ENCODE measurements around the gene CDH23.

Gene CDH23

GRCh38 chr10:71432101-71432905 is 35.6 kb downstream of the CDH23 start:
- no peak overlapping the region for H3K27ac ChIP-seq
- TF ChIP-seq CTCF (conservative IDR thresholded peaks at IDR 0.05): no peak

- TF ChIP-seq CTCF (conservative IDR thresholded peaks at IDR 0.05): no peak
- no peak overlapping the region for H3K27ac ChIP-seq
Measured at GRCh38 chr10:71432956-71433767, 36.4 kb downstream of the CDH23 start.

GRCh38 chr10:71433768-71434744 is 37.3 kb downstream of the CDH23 start:
- no peak for TF ChIP-seq CTCF (conservative IDR thresholded peaks at IDR 0.05)
- H3K27ac ChIP-seq: no peak overlapping the region

GRCh38 chr10:71434760-71435394 is 38.2 kb downstream of the CDH23 start:
- no peak overlapping the region for H3K27ac ChIP-seq
- TF ChIP-seq CTCF (conservative IDR thresholded peaks at IDR 0.05): no peak

GRCh38 chr10:71435571-71436267 is 39.0 kb downstream of the CDH23 start:
- TF ChIP-seq CTCF (conservative IDR thresholded peaks at IDR 0.05): no peak
- H3K27ac ChIP-seq: no peak overlapping the region

GRCh38 chr10:71436268-71437125 is 39.8 kb downstream of the CDH23 start:
- TF ChIP-seq CTCF (conservative IDR thresholded peaks at IDR 0.05): no peak

More at GRCh38 chr10:71436268-71437125, 39.8 kb downstream of the CDH23 start:
- H3K27ac ChIP-seq: no peak overlapping the region

All from VCaP (cell line).